ENCODE results near the gene HOXC4.
A peak's percentile ranks its signal among the peaks of the same experiment; 100 is the strongest.
"Not testable (repeated sequence)": the region's sequence is repeated elsewhere in the genome, so short reads cannot be mapped to it uniquely, and the experiment has no call there.

Gene HOXC4

GRCh38 chr12:54041097-54041690 lies 12.4 kb upstream of the HOXC4 start:
- no peak for DNase-seq (ENCODE audit: low spot score)

DNA sequence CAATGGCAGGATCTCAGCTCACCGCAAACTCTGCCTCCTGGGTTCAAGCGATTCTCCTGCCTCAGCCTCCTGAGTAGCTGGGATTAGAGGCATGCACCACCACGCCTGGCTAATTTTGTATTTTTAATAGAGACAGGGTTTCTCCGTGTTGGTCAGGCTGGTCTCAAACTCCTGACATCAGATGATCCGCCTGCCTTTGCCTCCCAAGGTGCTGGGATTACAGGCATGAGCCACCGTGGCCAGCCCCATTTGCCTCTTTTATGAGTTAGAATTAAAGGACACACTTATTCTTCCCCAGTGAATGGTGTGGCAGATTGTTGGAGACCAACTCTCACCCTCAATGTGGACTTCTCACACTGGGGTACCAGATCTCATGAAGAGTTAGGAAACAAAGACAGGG lies 11.6 kb upstream of the HOXC4 start:
- not testable (repeated sequence) for DNase-seq (ENCODE audit: low spot score)

- DNase-seq (ENCODE audit: low spot score): no peak
Measured at GRCh38 chr12:54042970-54043853, 10.4 kb upstream of the HOXC4 start.

DNA sequence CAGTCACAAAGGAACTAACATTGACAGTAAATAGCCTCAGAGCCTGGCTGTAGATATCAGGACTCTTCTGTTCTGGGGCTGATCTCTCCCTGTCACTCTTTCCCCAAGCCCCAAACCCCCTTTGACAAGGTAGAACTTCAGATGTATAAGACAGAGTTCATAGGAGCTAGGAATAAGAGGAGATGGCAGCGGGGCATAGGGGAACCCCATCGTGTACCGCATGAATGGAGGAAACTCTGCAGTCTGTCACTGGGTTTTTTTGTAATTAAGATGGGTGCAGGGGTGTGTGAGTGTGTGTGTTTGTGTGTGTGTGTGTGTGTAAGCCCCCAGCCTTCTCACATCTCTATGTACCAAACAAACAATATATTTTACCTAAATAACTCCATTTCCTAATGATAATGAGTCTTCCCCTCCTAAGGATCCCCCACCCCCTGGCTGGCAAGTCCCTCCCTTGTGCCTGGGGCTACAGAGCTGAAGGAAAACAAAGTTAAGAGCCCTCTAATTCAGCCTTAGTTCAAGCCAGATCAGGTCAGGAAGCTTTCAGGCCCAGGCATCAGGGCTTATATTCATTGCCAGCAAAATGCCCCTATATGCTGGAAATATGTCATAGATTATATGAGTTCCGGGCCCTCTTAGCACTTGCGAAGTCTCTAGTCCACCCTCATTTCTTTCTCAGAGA lies 9.1 kb upstream of the HOXC4 start:
- no peak for DNase-seq (ENCODE audit: low spot score)

GRCh38 chr12:54045401-54045800 lies 8.2 kb upstream of the HOXC4 start:
- DNase-seq (ENCODE audit: low spot score): no peak

- DNase-seq (ENCODE audit: low spot score): no peak
Measured at GRCh38 chr12:54045868-54046521, 7.6 kb upstream of the HOXC4 start.

DNA sequence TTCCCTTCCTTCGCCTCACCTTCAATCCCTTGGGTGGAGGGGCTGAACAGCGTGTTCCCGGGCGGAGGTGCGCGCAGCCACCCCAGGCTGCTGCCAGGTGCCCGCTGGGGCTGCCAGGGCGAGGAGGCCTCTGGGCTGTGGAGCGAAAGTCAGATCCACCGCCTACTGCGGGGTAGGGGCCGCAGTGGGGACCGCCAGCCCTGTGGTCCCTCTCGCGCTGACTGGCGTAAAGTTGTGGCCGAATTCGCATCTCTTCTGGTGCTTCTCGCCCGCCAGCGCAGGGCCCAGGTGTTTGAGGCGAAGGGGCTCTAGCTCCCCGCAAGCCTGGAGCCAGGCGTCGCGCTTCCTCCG lies 6.9 kb upstream of the HOXC4 start:
- DNase-seq (ENCODE audit: low spot score): no peak

GRCh38 chr12:54047160-54047963 lies 6.3 kb upstream of the HOXC4 start:
- DNase-seq (ENCODE audit: low spot score): no peak

DNA sequence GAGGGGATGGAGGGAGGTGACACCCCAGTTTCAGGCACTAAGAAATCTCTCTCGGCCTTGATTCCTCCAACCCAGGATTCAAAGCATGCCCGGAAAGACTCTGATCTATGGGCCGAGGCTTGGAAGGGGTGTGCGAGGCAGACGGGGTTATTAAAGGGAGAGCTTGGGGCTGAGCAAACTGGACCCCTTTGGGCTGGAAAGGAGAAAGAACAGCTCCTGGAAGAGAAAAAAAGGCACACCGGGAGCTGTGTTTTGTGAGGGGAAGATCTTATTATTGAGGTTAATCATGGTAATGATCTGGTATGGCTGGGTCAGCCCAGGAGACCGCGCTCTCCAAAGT lies 5.7 kb upstream of the HOXC4 start:
- no peak for DNase-seq (ENCODE audit: low spot score)

GRCh38 chr12:54048406-54049093 lies 5.1 kb upstream of the HOXC4 start:
- no peak for DNase-seq (ENCODE audit: low spot score)

DNA sequence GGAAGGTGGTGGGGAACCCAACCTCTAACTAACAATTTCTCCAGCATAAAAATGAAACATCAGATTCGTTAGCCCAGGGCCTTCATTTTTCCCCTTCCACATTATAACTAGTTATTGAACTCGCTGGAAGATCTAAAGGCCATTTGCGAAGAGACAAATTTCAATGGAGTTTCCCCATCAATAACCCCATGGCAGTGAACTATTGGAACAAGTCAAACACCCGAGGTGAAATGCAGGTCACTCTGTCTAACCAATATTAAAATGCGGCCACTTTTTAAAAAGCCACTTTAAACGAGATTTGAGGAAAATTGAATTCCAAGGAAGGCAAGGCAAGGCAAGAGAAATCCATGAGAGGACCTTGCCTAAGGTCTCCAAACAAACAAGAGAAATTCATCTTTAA lies 4.5 kb upstream of the HOXC4 start:
- DNase-seq (ENCODE audit: low spot score): no peak

DNA sequence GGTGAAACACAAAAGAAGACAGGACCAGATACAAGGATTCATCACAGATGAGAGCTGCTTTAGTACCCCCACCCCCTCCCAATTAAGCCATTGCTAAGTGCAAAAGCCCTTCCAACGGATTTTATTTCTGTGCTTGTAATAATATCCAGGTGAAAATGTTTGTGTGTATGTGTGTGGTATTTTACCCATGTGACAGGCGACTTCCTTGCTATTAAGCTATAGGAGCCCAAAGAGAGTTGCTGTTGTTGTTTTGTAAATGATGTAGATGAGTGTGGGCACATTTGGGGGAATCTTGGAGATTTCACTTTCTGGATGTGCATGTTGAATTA lies 3.2 kb upstream of the HOXC4 start:
- DNase-seq (ENCODE audit: low spot score): no peak

DNA sequence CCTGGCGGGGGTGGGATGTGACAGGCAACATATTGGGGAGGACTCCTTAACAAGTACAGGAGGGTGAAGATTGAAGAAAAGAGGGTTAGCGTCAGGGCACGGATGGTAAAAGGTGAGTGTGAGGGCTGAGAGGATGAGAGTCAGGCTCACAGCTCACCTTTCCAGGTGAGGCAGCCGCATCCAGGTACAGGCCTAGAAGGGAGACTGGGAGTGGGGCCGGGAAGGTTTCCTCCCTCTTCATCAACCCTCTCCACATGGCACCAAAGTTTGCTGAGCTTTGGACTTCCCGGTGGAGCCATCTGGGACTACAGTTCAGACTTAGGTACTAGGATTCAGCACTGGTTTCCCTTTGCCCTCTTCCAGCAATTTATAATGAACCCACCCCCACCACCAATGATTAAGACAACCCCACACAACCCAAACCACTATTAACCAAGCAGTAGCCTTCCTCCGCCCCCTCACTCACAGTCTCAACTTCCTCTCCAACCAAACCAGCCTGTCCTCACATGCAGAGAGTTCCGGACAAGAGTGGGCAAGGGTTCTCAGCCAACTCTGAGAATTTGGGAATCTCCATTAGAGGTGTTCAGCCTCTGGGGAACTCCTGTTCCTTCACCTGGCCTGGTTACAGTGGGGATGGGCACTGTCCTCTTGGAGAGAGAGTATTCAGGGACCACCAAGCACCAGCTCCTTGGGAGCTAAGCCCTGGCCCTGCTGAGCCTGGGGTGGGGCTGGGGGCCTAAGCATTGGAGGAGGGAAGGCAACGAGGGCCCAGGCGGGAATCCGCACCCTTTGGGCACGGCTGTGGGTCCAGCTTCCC lies 2.4 kb upstream of the HOXC4 start:
- DNase-seq (ENCODE audit: low spot score): peak; percentile 14

- peak; percentile 41 for DNase-seq (ENCODE audit: low spot score)
Measured at GRCh38 chr12:54051874-54052437, 1.7 kb upstream of the HOXC4 start.

GRCh38 chr12:54052438-54053002 lies 1.1 kb upstream of the HOXC4 start:
- no peak for DNase-seq (ENCODE audit: low spot score)

- no peak for DNase-seq (ENCODE audit: low spot score)
Measured at GRCh38 chr12:54053003-54053750, 458 bp upstream of the HOXC4 start.

- DNase-seq (ENCODE audit: low spot score): no peak
Measured at GRCh38 chr12:54054742-54055194, 1.1 kb downstream of the HOXC4 start.

DNA sequence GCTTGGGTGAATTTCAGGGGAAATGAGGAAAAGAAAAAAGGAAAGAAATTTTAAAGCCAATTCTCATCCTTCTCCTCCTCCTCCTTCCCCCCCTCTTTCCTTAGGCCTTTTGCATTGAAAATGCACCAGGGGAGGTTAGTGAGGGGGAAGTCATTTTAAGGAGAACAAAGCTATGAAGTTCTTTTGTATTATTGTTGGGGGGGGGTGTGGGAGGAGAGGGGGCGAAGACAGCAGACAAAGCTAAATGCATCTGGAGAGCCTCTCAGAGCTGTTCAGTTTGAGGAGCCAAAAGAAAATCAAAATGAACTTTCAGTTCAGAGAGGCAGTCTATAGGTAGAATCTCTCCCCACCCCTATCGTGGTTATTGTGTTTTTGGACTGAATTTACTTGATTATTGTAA lies 1.9 kb downstream of the HOXC4 start:
- DNase-seq (ENCODE audit: low spot score): no peak

GRCh38 chr12:54056110-54056509 lies 2.5 kb downstream of the HOXC4 start:
- DNase-seq (ENCODE audit: low spot score): no peak

Data from SW480 (cell line).